ENCODE measurements around the gene PGAP6.

- TF ChIP-seq POLR2A (IDR thresholded peaks at IDR 0.05) (peak in 1 of 2 donors; percentile 6), CTCF (IDR thresholded peaks at IDR 0.05) (no peak)
These were observed 44.5 kb upstream of the PGAP6 start for GRCh38 chr16:426115-426905.

Data from adrenal gland (tissue), 5 donors.